ENCODE results near the gene ITGA2B. TPM values are rescaled to one million over a fixed set of nuclear protein-coding genes. Genes with fewer than 3 reads are reported as not detected.

The ITGA2B gene
- total and polyA plus RNA-seq, 2 donors (not counting 1 experiment from before 2014, with no cell fraction given): 0.10 to 0.66 TPM

GRCh38 chr17:44409309-44410028 lies 20.0 kb upstream of the ITGA2B start:
- Histone ChIP-seq H3K4me3 (replicated peaks in 1 of 4; ENCODE audit: control extremely low read depth in 1 of 4, insufficient read depth in 1 of 4, low read depth in 3 of 4, low read length in 4 of 4) (no peak overlapping the region), H3K79me2 (ENCODE audit: control insufficient read depth, insufficient read depth, low read length) (no peaks in the 10 kb centered on the region), H3K9me3 (ENCODE audit: control insufficient read depth, insufficient read depth, low read depth, low read length) (no peaks in the 10 kb centered on the region), H4K20me1 (ENCODE audit: control insufficient read depth, extremely low read depth, insufficient read depth, low read length) (no peaks in the 10 kb centered on the region), H3K27me3 (ENCODE audit: control insufficient read depth, insufficient read depth, low read length) (no peaks in the 10 kb centered on the region), H3K27ac (ENCODE audit: insufficient read depth, low read length) (no peak overlapping the region), H2AFZ (ENCODE audit: low read length) (no peak overlapping the region), H3K36me3 (ENCODE audit: control insufficient read depth, insufficient read depth, low read length) (no peaks in the 10 kb centered on the region), H3K9ac (ENCODE audit: insufficient read depth, low read length) (no peak overlapping the region), H3K4me1 (ENCODE audit: control insufficient read depth, extremely low read depth, insufficient read depth, low read length) (no peaks in the 10 kb centered on the region), H3K4me2 (ENCODE audit: extremely low read depth, insufficient read depth, low read length) (no peak overlapping the region)
- TF ChIP-seq EZH2 (IDR thresholded peaks at IDR 0.05; ENCODE audit: low read length, missing control alignments): no peak
- TF ChIP-seq CTCF (conservative IDR thresholded peaks at IDR 0.05 in 1 of 2, IDR thresholded peaks at IDR 0.05 in 1 of 2; ENCODE audit: low read depth in 1 of 2, low read length in 2 of 2): peak in 1 of 2 donors; percentile 14
- DNase-seq (ENCODE audit: low read depth in 2 of 2): no peak

GRCh38 chr17:44408786-44409185 lies 19.3 kb upstream of the ITGA2B start:
- Histone ChIP-seq H3K4me1 (ENCODE audit: control insufficient read depth, extremely low read depth, insufficient read depth, low read length) (no peaks in the 10 kb centered on the region), H3K4me2 (ENCODE audit: extremely low read depth, insufficient read depth, low read length) (no peak overlapping the region), H3K27ac (ENCODE audit: insufficient read depth, low read length) (no peak overlapping the region), H2AFZ (ENCODE audit: low read length) (no peak overlapping the region), H3K9ac (ENCODE audit: insufficient read depth, low read length) (no peak overlapping the region), H3K4me3 (replicated peaks in 1 of 4; ENCODE audit: control extremely low read depth in 1 of 4, insufficient read depth in 1 of 4, low read depth in 3 of 4, low read length in 4 of 4) (no peak overlapping the region), H4K20me1 (ENCODE audit: control insufficient read depth, extremely low read depth, insufficient read depth, low read length) (no peaks in the 10 kb centered on the region), H3K79me2 (ENCODE audit: control insufficient read depth, insufficient read depth, low read length) (no peaks in the 10 kb centered on the region), H3K9me3 (ENCODE audit: control insufficient read depth, insufficient read depth, low read depth, low read length) (no peaks in the 10 kb centered on the region), H3K36me3 (ENCODE audit: control insufficient read depth, insufficient read depth, low read length) (no peaks in the 10 kb centered on the region), H3K27me3 (ENCODE audit: control insufficient read depth, insufficient read depth, low read length) (no peaks in the 10 kb centered on the region)
- no peak for TF ChIP-seq CTCF (conservative IDR thresholded peaks at IDR 0.05 in 1 of 2, IDR thresholded peaks at IDR 0.05 in 1 of 2; ENCODE audit: low read depth in 1 of 2, low read length in 2 of 2)
- no peak for TF ChIP-seq EZH2 (IDR thresholded peaks at IDR 0.05; ENCODE audit: low read length, missing control alignments)
- DNase-seq (ENCODE audit: low read depth in 2 of 2): no peak

- no peaks in the 10 kb centered on the region for H3K4me1 ChIP-seq (ENCODE audit: control insufficient read depth, extremely low read depth, insufficient read depth, low read length)
- no peak overlapping the region for H3K9ac ChIP-seq (ENCODE audit: insufficient read depth, low read length)
- H3K27ac ChIP-seq (ENCODE audit: insufficient read depth, low read length): no peak overlapping the region
- H3K4me3 ChIP-seq (replicated peaks in 1 of 4; ENCODE audit: control extremely low read depth in 1 of 4, insufficient read depth in 1 of 4, low read depth in 3 of 4, low read length in 4 of 4): no peak overlapping the region
- H4K20me1 ChIP-seq (ENCODE audit: control insufficient read depth, extremely low read depth, insufficient read depth, low read length): no peaks in the 10 kb centered on the region
- H3K4me2 ChIP-seq (ENCODE audit: extremely low read depth, insufficient read depth, low read length): no peak overlapping the region
- TF ChIP-seq CTCF (conservative IDR thresholded peaks at IDR 0.05 in 1 of 2, IDR thresholded peaks at IDR 0.05 in 1 of 2; ENCODE audit: low read depth in 1 of 2, low read length in 2 of 2): no peak
- TF ChIP-seq EZH2 (IDR thresholded peaks at IDR 0.05; ENCODE audit: low read length, missing control alignments): no peak
- H3K36me3 ChIP-seq (ENCODE audit: control insufficient read depth, insufficient read depth, low read length): peaks cover 19% of the 10 kb centered on the region
- no peak for DNase-seq (ENCODE audit: low read depth in 2 of 2)
- no peaks in the 10 kb centered on the region for H3K9me3 ChIP-seq (ENCODE audit: control insufficient read depth, insufficient read depth, low read depth, low read length)
- H2AFZ ChIP-seq (ENCODE audit: low read length): no peak overlapping the region
- no peaks in the 10 kb centered on the region for H3K79me2 ChIP-seq (ENCODE audit: control insufficient read depth, insufficient read depth, low read length)
- no peaks in the 10 kb centered on the region for H3K27me3 ChIP-seq (ENCODE audit: control insufficient read depth, insufficient read depth, low read length)
Observed at GRCh38 chr17:44402564-44403172, 13.2 kb upstream of the ITGA2B start.
